Heart left ventricle (tissue), 16 donors: ENCODE measurements around the gene ARPC2. TPM values are rescaled to one million over a fixed set of nuclear protein-coding genes. Genes with fewer than 3 reads are reported as not detected.

ENCODE experiments used
- ATAC-seq, 4 donors: fragments of 200-7000 bp; cut with Tn5 transposase; one replicate each; pipeline ENCODE4 v1.9.1; 2020 to 2022; ENCODE audit warnings: moderate library complexity in 4 of 4, mild to moderate bottlenecking in 3 of 4, moderate number of reproducible peaks in 1 of 4
- DNase-seq, 5 donors: peaks; one replicate each; pipeline ENCODE4 v3.0.0-alpha.2; 2020
- H3K27ac ChIP-seq, 12 donors: fragments of 200-600 bp; sonication (generic) in 4 of 12; one replicate each; pipeline versions ENCODE4 v1.5.0 to v1.8.0; 2016 to 2022; ENCODE audit warnings: mild to moderate bottlenecking in 2 of 12
- H3K27me3 ChIP-seq, 9 donors: fragments of 200-600 bp; sonication (generic) in 2 of 9; one replicate each; pipeline versions ENCODE4 v1.5.1 to v1.8.0; 2016 to 2022; ENCODE audit warnings: mild to moderate bottlenecking in 3 of 9
- H3K36me3 ChIP-seq, 9 donors: fragments of 200-600 bp; sonication (generic) in 2 of 9; one replicate each; pipeline versions ENCODE4 v1.5.0 to v1.8.0; 2018 to 2022; ENCODE audit warnings: mild to moderate bottlenecking in 2 of 9
- H3K4me1 ChIP-seq, 12 donors: fragments of 200-600 bp; sonication (generic) in 4 of 12; one replicate each; pipeline versions ENCODE4 v1.5.0 to v1.8.0; 2016 to 2022; ENCODE audit warnings: mild to moderate bottlenecking in 3 of 12
- H3K4me3 ChIP-seq, 12 donors: fragments of 200-600 bp; sonication (generic) in 4 of 12; one replicate each; pipeline versions ENCODE4 v1.5.0 to v1.8.0; 2017 to 2022; ENCODE audit warnings: mild to moderate bottlenecking in 9 of 12, moderate library complexity in 4 of 12
- H3K9me3 ChIP-seq, 12 donors: fragments of 200-600 bp; sonication (generic) in 4 of 12; one replicate each; pipeline versions ENCODE4 v1.5.0 to v1.8.0; 2016 to 2022; ENCODE audit warnings: mild to moderate bottlenecking in 1 of 12
- CTCF ChIP-seq, 12 donors: fragments of 200-600 bp; sonication (generic) in 4 of 12; IDR thresholded peaks; one replicate each; pipeline versions ENCODE4 v1.5.0 to v1.8.0; 2018 to 2022; ENCODE audit warnings: antibody characterized with exemption in 12 of 12, mild to moderate bottlenecking in 5 of 12
- POLR2A ChIP-seq, 2 donors: fragments of 450-650 bp; IDR thresholded peaks; one replicate each; pipeline ENCODE4 v1.6.1; 2017; ENCODE audit warnings: antibody characterized with exemption in 2 of 2, mild to moderate bottlenecking in 2 of 2, moderate library complexity in 2 of 2
- WGBS, 4 donors: extraction: QIAGEN DNeasy Blood & Tissue Kit in 2 of 4; methylation state at CpG; one replicate each; pipeline versions ENCODE4 v1.1.5 to v1.1.7; 2013 to 2018; 5-methylcytosine and 5-hydroxymethylcytosine counted together
- intact Hi-C, 10 donors: fragments of 100-400 bp; cut with DNase I; formaldehyde crosslinking; loops; one replicate each; pipeline versions ENCODE4 v1.11.1 to v1.14.2; 2022
- polyA plus RNA-seq, 2 donors: library from polyadenylated mRNA; stranded (reverse); fragments of 200-250 nt; gene quantifications; one replicate each; pipeline ENCODE4 v1.2.3, GENCODE V29; 2013
- total RNA-seq, 9 donors: library from RNA; depleted of rRNA in 2 of 9; stranded (reverse); fragments of >200 nt in 2 of 9; fragmentation: NEBNext Ultra II Directional in 3 of 9; extraction: Animal tissue kit (Norgen Biotek cat#: 25700) in 3 of 9; gene quantifications; one replicate each; pipeline versions ENCODE4 v1.1.0 to v1.2.4, GENCODE V29; 2016 to 2023
- donor health status: ischemic (EF 13 %, LVEDD 7.1; RV severe dilation, severe dysfunction).
- donor health status: healthy with polysubstance abuse.
- donor health status: DM: no; HTN: yes; CAD: no.
- donor health status: DM: no; HTN: no; CAD: no.
- donor health status: ischemic (EF 25% LVEDD 6.9; RV normal size, moderate dysfunction).
- donor health status: ischemic (EF 25% LVEDD 5.7; RV mildly dilated, moderate dysfunction).
- donor health status: healthy.
- donor health status: DM: yes; HTN: yes; CAD: no.
- donor health status: ischemic (EF 35%, LVEDD 5.7; RV mildly dilated, moderate dysfunction).
- donor health status: nonischemic (EF 11% LVEDD 7.7; RV severe dilation, severe dysfunction).
- donor health status: DM: yes; HTN: yes; CAD: no.
- donor health status: PGD.
- donor health status: ischemic (EF 29% LVEDD 5.4; RV normal size, mild dysfunction).
- donor health status: nonischemic (EF 23%, LVEDD 6.1; RV moderate dilation, normal function).

ARPC2 gene
- total and polyA plus RNA-seq, 11 donors: 64.9 to 278 (median 139) TPM

- Histone ChIP-seq H3K27ac (peak overlapping the region; percentile 90 to 100 (median 96)), H3K27me3 (no peaks in the 10 kb centered on the region), H3K4me1 (peaks cover 7 to 88% (median 63%) of the 10 kb centered on the region in 12 donors), H3K9me3 (no peaks in the 10 kb centered on the region), H3K4me3 (peak overlapping the region in 11 of 12 donors; percentile 75 to 98 (median 94)), H3K36me3 (peaks cover 0 to 11% (median 0%) of the 10 kb centered on the region in 9 donors)
- intact Hi-C loops: loop anchor here in 5 of 10 donors (2.0 to 10.0 kb wide), 5 partner anchors 18 to 177 kb away; no protein-coding TSS in a partner anchor
- ATAC-seq: no peak
- TF ChIP-seq POLR2A (IDR thresholded peaks at IDR 0.05): no peak
- no peak for TF ChIP-seq CTCF (IDR thresholded peaks at IDR 0.05)
- 41 to 57% (median 50%) methylated on average over 12 of the region's 12 CpGs for WGBS, 4 donors
- no peak for DNase-seq
Measured at GRCh38 chr2:218290316-218291261, 73.6 kb downstream of the ARPC2 start.

- Histone ChIP-seq H3K4me1 (peaks cover 2 to 79% (median 54%) of the 10 kb centered on the region in 12 donors), H3K27ac (peak overlapping the region; percentile 90 to 100 (median 96)), H3K9me3 (no peaks in the 10 kb centered on the region), H3K4me3 (peak overlapping the region; percentile 74 to 98 (median 90)), H3K27me3 (no peaks in the 10 kb centered on the region), H3K36me3 (peaks cover 0 to 4% (median 0%) of the 10 kb centered on the region in 9 donors)
- ATAC-seq: peak in 3 of 4 donors; percentile 2 to 6 (median 6)
- intact Hi-C loops: loop anchor here in 8 of 10 donors (2.0 to 10.0 kb wide), 7 partner anchors 19 to 176 kb away; partner anchors contain the start of gene ARPC2 (in 1 of the 8)
- 23 to 34% (median 28%) methylated on average over 12 of the region's 12 CpGs for WGBS, 4 donors
- peak in 3 of 5 donors; percentile 51 to 62 (median 55) for DNase-seq
- TF ChIP-seq CTCF (IDR thresholded peaks at IDR 0.05): no peak
- TF ChIP-seq POLR2A (IDR thresholded peaks at IDR 0.05): no peak
Measured at GRCh38 chr2:218291318-218292047, 74.5 kb downstream of the ARPC2 start.

GRCh38 chr2:218292048-218293014 is 75.3 kb downstream of the ARPC2 start, which contains the start of gene TMBIM1:
TSS of gene TMBIM1 (minus strand) at chr2:218292503. CDS start at chr2:218282141, 10,362 bp downstream.
- WGBS, 4 donors: 5 to 7% (median 6%) methylated on average over 50 to 63 of the region's 63 CpGs
- intact Hi-C loops: loop anchor here in 7 of 10 donors (2.0 to 10.0 kb wide), 7 partner anchors 20 to 175 kb away; partner anchors contain the start of gene ARPC2 (in 1 of the 7)
- ATAC-seq (peak; percentile 68 to 92 (median 86)), DNase-seq (peak; percentile 83 to 92 (median 87))
- H3K9me3 ChIP-seq: no peaks in the 10 kb centered on the region
- peaks cover 0 to 4% (median 0%) of the 10 kb centered on the region in 9 donors for H3K36me3 ChIP-seq
- H3K27me3 ChIP-seq: no peaks in the 10 kb centered on the region
- TF ChIP-seq CTCF (IDR thresholded peaks at IDR 0.05) (peak; percentile 63 to 99 (median 96)), POLR2A (IDR thresholded peaks at IDR 0.05) (peak; percentile 50 to 93)
- peak within 1 kb of the TSS; percentile 74 to 98 (median 90) for H3K4me3 ChIP-seq
- H3K27ac ChIP-seq: peak within 1 kb of the TSS; percentile 90 to 100 (median 96)
- peaks cover 2 to 71% (median 49%) of the 10 kb centered on the region in 12 donors for H3K4me1 ChIP-seq
